ENCODE measurements around the gene CHRNB1.

- no peak for TF ChIP-seq CTCF (IDR thresholded peaks at IDR 0.05)
- no peak for TF ChIP-seq POLR2A (IDR thresholded peaks at IDR 0.05)
Observed at GRCh38 chr17:7478276-7479212, 33.7 kb downstream of the CHRNB1 start.

Measured in Peyer's patch (tissue), 4 donors.